H1 (cell line): Measurements from ENCODE around the gene SLC6A8.

ENCODE experiments used
- CTCF ChIP-seq, 3 experiments: IDR thresholded peaks; 1 replicate in 2 of 3; 2 replicates in 1 of 3; pipeline versions ENCODE4 v1.5.1 to v1.6.1; 2011; ENCODE audit warnings: low read length in 3 of 3, mild to moderate bottlenecking in 3 of 3, inconsistent platforms in 2 of 3, low read depth in 1 of 3, moderate library complexity in 1 of 3; ENCODE audit not compliant: insufficient read depth in 1 of 3; ENCODE audit errors: control extremely low read depth in 1 of 3
- EZH2 ChIP-seq: fragments of 200-600 bp; sonication (generic); IDR thresholded peaks from 2 replicates; pipeline ENCODE4 v1.7.1; 2012; ENCODE audit warnings: low read depth, mild to moderate bottlenecking, moderate library complexity, low read length, inconsistent platforms; ENCODE audit not compliant: severe bottlenecking
- GABPA ChIP-seq: IDR thresholded peaks from 2 replicates; pipeline ENCODE4 v1.6.1; 2011; ENCODE audit warnings: mild to moderate bottlenecking, low read length, moderate library complexity, borderline replicate concordance; ENCODE audit not compliant: insufficient read depth
- JUN ChIP-seq: IDR thresholded peaks from 2 replicates; pipeline ENCODE4 v1.6.1; 2011; ENCODE audit warnings: low read depth, mild to moderate bottlenecking, improper control_type of control experiment, low read length
- JUND ChIP-seq: IDR thresholded peaks from 2 replicates; pipeline ENCODE4 v1.6.1; 2011; ENCODE audit warnings: mild to moderate bottlenecking, improper control_type of control experiment, low read length
- NRF1 ChIP-seq: IDR thresholded peaks from 2 replicates; pipeline ENCODE4 v1.6.1; 2011; ENCODE audit warnings: mild to moderate bottlenecking, low read depth, low read length, improper control_type of control experiment
- POLR2A ChIP-seq, 2 experiments: IDR thresholded peaks; 1 replicate in 1 of 2; 2 replicates in 1 of 2; pipeline ENCODE4 v1.6.1; 2011; ENCODE audit warnings: low read depth in 2 of 2, low read length in 2 of 2, mild to moderate bottlenecking in 2 of 2; ENCODE audit errors: control extremely low read depth in 1 of 2
- SIN3A ChIP-seq, 2 experiments: IDR thresholded peaks in 1 of 2; conservative IDR thresholded peaks in 1 of 2; 2 replicates each; pipeline ENCODE4 v1.6.1; 2011 to 2012; ENCODE audit warnings: low read length in 2 of 2, improper control_type of control experiment in 1 of 2, low read depth in 1 of 2, mild to moderate bottlenecking in 1 of 2
- SIX5 ChIP-seq: IDR thresholded peaks from 2 replicates; pipeline ENCODE4 v1.6.1; 2011; ENCODE audit warnings: mild to moderate bottlenecking, low read depth, low read length
- USF2 ChIP-seq: IDR thresholded peaks from 2 replicates; pipeline ENCODE4 v1.6.1; 2011; ENCODE audit warnings: low read length, improper control_type of control experiment

- no peak for TF ChIP-seq JUND
- no peak for TF ChIP-seq CTCF (IDR thresholded peaks at IDR 0.05; ENCODE audit: control extremely low read depth in 1 of 3, insufficient read depth in 1 of 3, low read depth in 1 of 3, low read length in 3 of 3)
- TF ChIP-seq EZH2 = no peak
- TF ChIP-seq POLR2A (IDR thresholded peaks at IDR 0.05; ENCODE audit: control extremely low read depth in 1 of 2, low read depth in 2 of 2, low read length in 2 of 2) = no peak
- no peak for TF ChIP-seq SIX5
- no peak for TF ChIP-seq USF2
- no peak for TF ChIP-seq NRF1
- no peak for TF ChIP-seq SIN3A (conservative IDR thresholded peaks at IDR 0.05 in 1 of 2, IDR thresholded peaks at IDR 0.05 in 1 of 2; ENCODE audit: low read depth in 1 of 2, low read length in 2 of 2)
- no peak for TF ChIP-seq GABPA
- no peak for TF ChIP-seq JUN
Measured at GRCh38 chrX:153731117-153731844, 43.6 kb downstream of the SLC6A8 start.
